GM18498 (cell line): ENCODE results near the gene GLCCI1.
"Not testable (repeated sequence)": the region's sequence is repeated elsewhere in the genome, so short reads cannot be mapped to it uniquely, and the experiment has no call there.

Source experiments
- ATAC-seq: cut with Tn5 transposase; IDR thresholded peaks from one replicate; pipeline ENCODE4 v1.9.1; 2021; ENCODE audit warnings: mild to moderate bottlenecking, moderate library complexity; ENCODE audit not compliant: unreplicated experiment

GLCCI1 gene

GRCh38 chr7:8042796-8043535 is 74.4 kb downstream of the GLCCI1 start:
- ATAC-seq: no peak

DNA sequence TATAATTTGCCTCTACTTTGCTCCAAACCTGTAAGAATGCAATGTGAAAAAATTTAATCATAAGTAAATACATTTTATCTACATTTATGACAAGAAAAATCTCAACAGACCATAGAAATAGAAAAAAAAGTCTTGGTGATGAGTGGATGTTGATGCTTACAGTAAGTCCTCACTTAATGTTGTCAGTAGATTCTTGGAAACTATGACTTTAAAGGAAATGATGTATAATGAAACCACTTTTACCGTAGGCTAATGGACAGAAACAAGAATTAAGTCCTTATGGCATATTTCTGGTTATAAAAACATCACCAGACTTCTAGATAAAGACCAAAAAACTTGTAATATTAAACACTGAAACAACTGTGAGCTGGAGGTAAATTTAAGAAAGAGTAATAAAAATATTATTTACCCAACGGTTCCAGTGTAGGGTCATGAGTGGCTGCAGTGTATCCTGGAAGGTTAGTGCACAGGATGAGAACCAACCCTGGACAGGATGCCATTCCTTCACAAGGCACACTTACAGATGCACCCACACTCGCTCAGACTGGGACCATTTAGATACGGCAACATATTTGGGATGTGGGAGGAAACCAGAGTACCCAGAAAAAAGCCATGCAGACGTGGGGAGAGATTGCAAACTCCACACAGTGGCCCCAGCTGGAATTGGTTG is 76.3 kb downstream of the GLCCI1 start:
- ATAC-seq: no peak

DNA sequence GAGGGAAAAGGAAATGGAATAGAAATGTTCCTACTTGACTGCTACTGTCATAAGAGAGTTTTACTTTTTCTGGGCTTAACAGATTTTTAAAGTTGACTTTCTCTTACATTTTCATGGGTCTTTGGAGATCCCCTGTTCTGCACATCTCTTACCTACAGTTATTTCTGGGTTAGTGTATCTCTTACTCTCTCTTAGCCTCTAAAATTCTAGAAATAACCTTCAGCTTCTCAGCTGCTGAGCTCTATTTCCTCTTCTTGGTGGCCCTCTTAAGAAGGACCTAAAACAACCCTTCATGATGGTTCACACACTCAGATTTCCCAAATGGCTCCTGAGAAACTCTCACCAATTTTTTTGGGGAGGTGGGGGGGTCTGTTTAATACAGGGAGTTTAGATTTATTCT is 79.5 kb downstream of the GLCCI1 start:
- not testable (repeated sequence) for ATAC-seq

DNA sequence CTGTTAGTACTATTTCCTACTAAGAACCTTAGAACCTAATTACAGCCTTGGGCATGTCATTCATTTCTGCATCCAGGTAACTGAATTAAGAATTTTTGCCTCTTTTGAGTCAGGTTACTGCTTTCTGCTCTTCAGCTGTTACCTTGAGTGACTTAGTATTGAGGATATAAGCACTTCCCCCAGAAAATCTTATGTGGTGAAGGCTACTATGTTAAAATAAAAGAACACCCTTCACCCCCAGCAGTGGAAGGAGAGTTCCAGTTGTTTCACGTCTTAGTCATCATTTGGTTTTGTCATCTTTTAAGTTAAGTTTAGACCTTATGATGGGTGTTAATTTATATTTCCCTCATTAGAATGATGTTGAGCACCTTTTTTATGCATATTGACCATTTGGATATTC is 82.8 kb downstream of the GLCCI1 start:
- no peak for ATAC-seq

- ATAC-seq: no peak
Observed at GRCh38 chr7:8051998-8052397, 83.4 kb downstream of the GLCCI1 start.

GRCh38 chr7:8052824-8053223 is 84.2 kb downstream of the GLCCI1 start:
- ATAC-seq: no peak

- ATAC-seq: no peak
Observed at GRCh38 chr7:8056439-8056838, 87.8 kb downstream of the GLCCI1 start.

DNA sequence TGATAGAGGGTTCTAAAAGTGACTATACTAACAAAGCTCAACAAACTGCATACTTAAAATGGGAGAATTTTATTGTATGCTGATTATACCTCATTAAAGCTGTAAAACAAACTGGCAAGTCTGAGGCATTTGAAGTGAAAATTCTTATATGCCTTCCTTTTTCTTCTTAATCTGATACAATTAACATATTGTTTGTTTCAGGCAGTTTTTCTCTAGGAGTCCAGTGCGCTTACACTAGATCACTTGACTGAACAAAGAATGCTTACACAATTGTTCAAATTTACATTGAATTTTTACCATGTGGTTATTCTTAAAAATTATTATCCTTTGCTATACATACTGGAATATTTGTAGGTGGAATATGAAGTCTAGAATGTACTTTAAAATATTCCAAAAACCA is 89.0 kb downstream of the GLCCI1 start:
- no peak for ATAC-seq

- ATAC-seq: no peak
Observed at GRCh38 chr7:8058322-8058721, 89.7 kb downstream of the GLCCI1 start.

DNA sequence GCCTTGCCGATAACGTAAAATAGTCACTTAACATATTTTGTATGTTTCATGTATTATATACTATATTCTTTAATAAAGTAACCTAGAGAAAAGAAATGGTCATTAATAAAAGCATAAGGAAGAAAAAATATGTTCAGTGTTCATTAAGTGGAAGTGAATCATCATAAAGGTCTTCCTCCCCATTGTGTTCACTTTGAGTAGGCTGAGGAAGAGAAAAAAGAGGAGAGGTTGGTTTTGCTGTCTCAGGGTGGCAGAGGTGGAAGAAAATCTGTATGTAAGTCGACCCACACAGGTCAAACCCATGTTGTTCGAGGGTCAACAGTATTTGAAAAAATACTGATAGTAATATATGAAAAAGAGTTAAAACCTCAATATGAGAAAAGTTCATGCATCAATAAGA is 90.3 kb downstream of the GLCCI1 start:
- no peak for ATAC-seq

- no peak for ATAC-seq
Observed at GRCh38 chr7:8060241-8060640, 91.6 kb downstream of the GLCCI1 start.

DNA sequence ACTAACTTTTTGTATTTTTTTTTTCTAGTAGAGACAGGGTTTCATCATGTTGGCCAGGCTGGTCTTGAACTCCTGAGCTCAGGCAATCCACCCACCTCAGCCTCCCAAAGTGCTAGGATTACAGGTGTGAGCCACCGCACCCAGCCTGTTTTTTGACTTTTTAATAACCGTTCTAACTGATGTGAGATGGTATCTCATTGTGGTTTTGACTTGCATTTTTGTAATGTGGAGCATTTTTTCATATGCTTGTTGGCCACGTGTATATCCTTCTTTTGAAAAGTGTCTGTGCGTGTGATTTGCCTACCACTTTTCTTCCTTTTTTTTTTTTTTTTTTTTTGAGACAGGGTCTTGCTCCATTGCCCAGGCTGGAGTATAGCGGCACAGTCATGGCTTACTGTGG is 94.7 kb downstream of the GLCCI1 start:
- not testable (repeated sequence) for ATAC-seq

DNA sequence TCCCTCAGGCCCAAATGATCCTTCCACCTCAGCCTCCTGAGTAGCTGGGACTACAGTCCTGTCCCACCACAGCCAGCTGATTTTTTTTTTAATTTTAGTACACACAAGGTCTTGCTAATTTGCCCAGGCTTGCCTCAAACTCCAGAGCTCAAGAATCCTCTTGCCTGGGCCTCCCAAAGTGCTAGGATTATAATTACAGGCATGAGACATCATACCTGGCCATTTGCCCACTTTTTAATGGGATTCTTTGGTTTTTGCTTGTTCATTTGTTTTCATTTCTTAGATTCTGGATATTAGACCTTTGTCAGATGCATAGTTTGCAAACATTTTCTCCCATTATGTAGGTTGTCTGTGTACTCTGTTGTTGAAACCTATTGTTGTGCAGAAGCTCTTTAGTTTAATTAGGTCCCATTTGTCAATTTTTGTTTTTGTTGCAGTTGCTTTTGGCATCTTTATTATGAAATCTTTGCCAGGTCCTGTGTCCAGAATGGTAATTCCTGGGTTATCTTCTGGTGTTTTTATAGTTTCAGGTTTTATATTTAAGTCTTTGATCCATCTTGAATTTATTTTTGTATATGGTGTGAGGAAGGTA is 95.2 kb downstream of the GLCCI1 start:
- ATAC-seq: no peak

DNA sequence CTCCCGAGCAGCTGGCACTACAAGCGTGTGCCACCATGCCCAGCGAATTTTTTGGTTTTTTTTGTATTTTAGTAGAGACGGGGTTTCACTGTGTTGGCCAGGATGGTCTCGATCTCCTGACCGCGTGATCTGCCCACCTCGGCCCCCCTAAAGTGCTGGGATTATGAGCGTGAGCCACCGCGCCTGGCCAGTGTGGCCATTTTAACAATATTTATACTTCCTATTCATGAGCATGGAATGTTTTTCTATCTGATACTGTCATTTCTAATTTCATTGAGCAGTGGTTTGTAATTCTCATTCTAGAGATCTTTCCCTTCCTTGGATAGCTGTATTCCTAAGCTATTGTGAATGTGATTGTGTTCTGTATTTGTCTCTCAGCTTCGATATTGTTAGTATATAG is 96.2 kb downstream of the GLCCI1 start:
- ATAC-seq: no peak

DNA sequence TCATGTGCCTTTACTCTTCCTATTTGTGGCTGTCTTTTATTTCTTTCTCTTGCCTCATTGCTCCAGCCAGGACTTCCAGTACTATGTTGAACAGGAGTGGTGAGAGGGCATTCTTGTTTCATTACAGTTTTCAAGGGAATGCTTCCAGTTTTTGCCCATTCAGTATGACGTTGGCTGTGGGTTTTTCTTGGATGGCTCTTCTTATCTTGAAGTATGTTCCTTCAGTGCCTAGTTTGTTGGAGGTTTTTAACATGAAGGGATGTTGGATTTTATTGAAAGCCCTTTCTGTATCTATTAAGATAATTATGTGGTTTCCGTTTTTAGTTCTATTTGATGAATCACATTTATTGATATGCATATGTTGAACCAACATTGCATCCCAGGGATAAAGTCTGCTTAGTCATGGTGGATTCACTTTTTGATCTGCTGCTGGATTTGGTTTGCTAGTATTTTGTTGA is 96.8 kb downstream of the GLCCI1 start:
- ATAC-seq: no peak

- ATAC-seq: no peak
Observed at GRCh38 chr7:8068892-8069686, 100.5 kb downstream of the GLCCI1 start.

DNA sequence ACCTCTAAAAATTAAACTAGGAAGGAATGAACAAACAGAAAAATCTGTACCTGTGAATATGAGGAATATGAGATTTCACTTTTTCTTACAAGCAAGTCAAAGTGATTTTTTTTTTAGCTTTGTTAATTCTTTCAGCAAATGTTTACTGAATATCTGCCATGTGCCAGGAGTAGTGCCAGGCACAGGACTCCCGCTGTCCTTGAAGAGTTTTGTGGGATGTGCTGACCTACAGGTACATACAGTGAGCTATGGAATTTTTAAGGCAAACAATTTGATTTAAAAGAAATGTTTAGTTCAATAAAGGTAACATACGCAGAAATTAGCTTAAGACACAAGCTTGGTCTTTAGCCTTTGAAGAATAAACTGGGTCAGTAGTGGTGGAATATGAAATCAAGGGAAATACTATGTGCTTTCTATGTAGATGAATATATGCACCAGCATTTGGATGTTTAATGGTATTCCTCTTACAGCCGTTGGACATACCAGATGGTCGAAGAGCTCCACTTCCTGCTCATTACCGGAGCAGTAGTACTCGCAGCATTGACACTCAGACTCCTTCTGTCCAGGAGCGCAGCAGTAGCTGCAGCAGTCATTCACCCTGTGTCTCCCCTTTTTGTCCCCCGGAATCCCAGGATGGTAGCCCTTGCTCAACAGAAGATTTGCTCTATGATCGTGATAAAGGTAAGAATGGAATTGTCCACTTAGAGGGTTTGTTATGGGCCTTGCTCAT is 102.0 kb downstream of the GLCCI1 start:
- ATAC-seq: no peak

- no peak for ATAC-seq
Observed at GRCh38 chr7:8078418-8078817, 109.8 kb downstream of the GLCCI1 start.

DNA sequence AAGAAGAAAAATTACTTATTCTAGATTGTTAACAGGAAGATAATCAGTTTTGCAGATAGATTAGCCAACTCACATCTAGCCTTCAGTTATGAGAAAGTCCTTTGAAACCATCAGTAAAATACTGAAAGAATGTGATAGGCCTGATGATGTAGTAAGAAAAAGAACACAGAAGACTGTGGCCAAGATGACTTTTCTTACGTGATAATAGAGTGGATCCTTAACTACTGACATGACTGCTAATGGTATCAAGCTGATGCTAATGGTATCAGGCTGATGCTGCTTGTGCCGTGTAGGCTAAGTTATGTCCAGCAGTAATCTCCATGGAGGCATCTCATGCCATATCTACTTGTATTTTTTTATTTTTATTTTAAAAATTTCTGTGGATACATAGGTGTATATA is 114.2 kb downstream of the GLCCI1 start:
- ATAC-seq: no peak

DNA sequence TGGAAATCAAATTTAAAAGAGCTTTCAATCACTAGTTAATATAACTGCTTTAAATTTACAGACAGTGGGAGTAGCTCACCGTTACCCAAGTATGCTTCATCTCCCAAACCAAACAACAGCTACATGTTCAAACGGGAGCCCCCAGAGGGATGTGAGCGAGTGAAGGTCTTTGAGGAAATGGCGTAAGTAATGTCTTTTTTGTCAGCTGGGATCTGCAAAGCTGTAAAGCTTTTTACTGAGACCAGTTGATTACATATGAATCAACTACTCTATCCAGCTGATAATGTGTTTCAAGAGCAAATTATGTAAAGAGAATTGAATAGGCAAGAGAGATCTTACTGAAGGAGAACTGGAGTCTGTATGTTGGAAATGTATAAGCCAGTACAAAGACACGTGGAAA is 116.2 kb downstream of the GLCCI1 start:
- no peak for ATAC-seq

- no peak for ATAC-seq
Observed at GRCh38 chr7:8085420-8085819, 116.8 kb downstream of the GLCCI1 start.
